K562 (cell line): ENCODE results near the gene MDM1. TPM values are rescaled to one million over a fixed set of nuclear protein-coding genes. Genes with fewer than 3 reads are reported as not detected.

Source experiments
- FOXP4 ChIP-seq: sonication (generic); formaldehyde crosslinking; IDR thresholded peaks from 2 replicates; pipeline ENCODE4 v1.8.0; 2022; ENCODE audit warnings: mild to moderate bottlenecking, missing genetic modification reagents, borderline replicate concordance
- LARP7 ChIP-seq: fragments of 450-650 bp; IDR thresholded peaks from 2 replicates; pipeline ENCODE4 v1.6.1; 2016
- NKRF ChIP-seq: fragments of 450-650 bp; IDR thresholded peaks from 2 replicates; pipeline ENCODE4 v1.6.1; 2016; ENCODE audit warnings: borderline replicate concordance
- RBM25 ChIP-seq: fragments of 200-400 bp; formaldehyde crosslinking; IDR thresholded peaks from 2 replicates; pipeline ENCODE4 v1.6.1; 2018; ENCODE audit warnings: low read length, low read depth, moderate library complexity; ENCODE audit not compliant: severe bottlenecking
- RERE ChIP-seq: sonication (generic); formaldehyde crosslinking; IDR thresholded peaks from 2 replicates; pipeline ENCODE4 v1.8.0; 2023; ENCODE audit warnings: missing genetic modification reagents, mild to moderate bottlenecking, borderline replicate concordance
- SETDB1 ChIP-seq: IDR thresholded peaks from one replicate; pipeline ENCODE4 v1.6.1; 2012; ENCODE audit warnings: low read length, control low read depth, inconsistent platforms
- SIX5 ChIP-seq, 2 experiments: IDR thresholded peaks; 2 replicates each; pipeline ENCODE4 v1.6.1; 2011; ENCODE audit warnings: low read length in 2 of 2, borderline replicate concordance in 1 of 2, low read depth in 1 of 2, mild to moderate bottlenecking in 1 of 2, moderate library complexity in 1 of 2; ENCODE audit not compliant: insufficient read depth in 1 of 2
- TAF1 ChIP-seq: IDR thresholded peaks from 2 replicates; pipeline ENCODE4 v1.6.1; 2011; ENCODE audit warnings: mild to moderate bottlenecking, low read length, moderate library complexity; ENCODE audit not compliant: insufficient read depth, control insufficient read depth, severe bottlenecking; ENCODE audit errors: extremely low read depth
- TEAD1 ChIP-seq, 2 experiments: fragments of 450-650 bp in 1 of 2; sonication (generic) in 1 of 2; formaldehyde crosslinking; IDR thresholded peaks; 2 replicates each; pipeline versions ENCODE4 v1.4.0 to v1.8.0; 2020 to 2022; ENCODE audit warnings: mild to moderate bottlenecking in 2 of 2, missing genetic modification reagents in 1 of 2
- USF2 ChIP-seq: sonication (generic); formaldehyde crosslinking; IDR thresholded peaks from 2 replicates; pipeline ENCODE4 v1.5.0; 2020; ENCODE audit warnings: missing genetic modification reagents
- ZBTB34 ChIP-seq: fragments of 250-450 bp; sonication (Bioruptor Pico); IDR thresholded peaks from 2 replicates; pipeline ENCODE4 v1.8.0; 2021; ENCODE audit warnings: mild to moderate bottlenecking, moderate library complexity
- ZNF766 ChIP-seq: fragments of 200-800 bp; sonication (Bioruptor generic); conservative IDR thresholded peaks from 2 replicates; pipeline ENCODE4 v1.6.1; 2016; ENCODE audit warnings: missing genetic modification characterization, missing compliant biosample characterization
- ZSCAN32 ChIP-seq: fragments of 450-650 bp; formaldehyde crosslinking; IDR thresholded peaks from 2 replicates; pipeline ENCODE4 v1.4.0; 2020; ENCODE audit warnings: mild to moderate bottlenecking, moderate library complexity
- polyA plus RNA-seq, 8 experiments: library from polyadenylated mRNA; depleted of rRNA in 4 of 8; stranded (reverse) in 5 of 8; unstranded in 3 of 8; fragments of >200 nt; fragmentation: Nextera tagmentation in 2 of 8; fragmentation: Illumina TruSeq in 1 of 8; extraction: Ambion mirVana in 2 of 8; extraction: Trizol in 1 of 8; gene quantifications; 2 replicates each; pipeline versions ENCODE4 v1.2.1 to v1.2.3, GENCODE V29; 2011 to 2014; ENCODE audit warnings: inconsistent platforms in 1 of 8, missing spikeins in 1 of 8
- total RNA-seq, 7 experiments: library from RNA; depleted of rRNA in 6 of 7; stranded (reverse); fragments of >200 nt in 6 of 7; fragmentation: Illumina TruSeq in 2 of 7; extraction: Trizol in 2 of 7; gene quantifications; 2 replicates each; pipeline versions ENCODE4 v1.2.1 to v1.2.3, GENCODE V29; 2011 to 2021; ENCODE audit warnings: low replicate concordance in 1 of 7

Gene MDM1
- total and polyA plus RNA-seq, 9 of the 15 experiments (the other 6 are each of a cell fraction or from before 2014, with no cell fraction given): 7.5 to 16.8 (median 13.1) TPM

- no peak for TF ChIP-seq RERE (CRISPR knock-in tag)
- TF ChIP-seq ZBTB34 (CRISPR knock-in tag): no peak
- no peak for TF ChIP-seq LARP7
- no peak for TF ChIP-seq USF2 (CRISPR knock-in tag)
- TF ChIP-seq TEAD1 (CRISPR knock-in tag; IDR thresholded peaks at IDR 0.05): no peak
- no peak for TF ChIP-seq ZNF766 (CRISPR knock-in tag)
- no peak for TF ChIP-seq ZSCAN32 (CRISPR knock-in tag)
- TF ChIP-seq SIX5 (IDR thresholded peaks at IDR 0.05; ENCODE audit: borderline replicate concordance in 1 of 2, insufficient read depth in 1 of 2, low read depth in 1 of 2, low read length in 2 of 2): no peak
- no peak for TF ChIP-seq SETDB1
- TF ChIP-seq FOXP4 (CRISPR knock-in tag): no peak
- no peak for TF ChIP-seq RBM25
- no peak for TF ChIP-seq NKRF
- no peak for TF ChIP-seq TAF1
These were observed 17.9 kb upstream of the MDM1 start (continued) for GRCh38 chr12:68349921-68350606.
